Neural progenitor cell (in vitro differentiated cells): ENCODE results near the gene SIVA1. TPM values are rescaled to one million over a fixed set of nuclear protein-coding genes. Genes with fewer than 3 reads are reported as not detected.

Source experiments
- DNase-seq: peaks from one replicate; pipeline ENCODE4 v3.0.0-alpha.2; 2016; ENCODE audit warnings: low spot score
- H2AFZ ChIP-seq: fragments of 200-600 bp; sonication (generic); replicated peaks from 2 replicates; pipeline ENCODE4 v1.6.1; 2016; ENCODE audit warnings: antibody characterized with exemption
- H3F3A ChIP-seq: fragments of 200-600 bp; sonication (generic); 2 replicates; pipeline ENCODE4 v1.6.1; 2016; ENCODE audit warnings: antibody characterized with exemption, low read depth
- H3K27ac ChIP-seq: fragments of 200-600 bp; sonication (generic); 2 replicates; pipeline ENCODE4 v1.5.1; 2016; ENCODE audit warnings: mild to moderate bottlenecking
- H3K27me3 ChIP-seq: fragments of 200-600 bp; sonication (generic); 2 replicates; pipeline ENCODE4 v1.6.1; 2016; ENCODE audit warnings: mild to moderate bottlenecking, moderate library complexity
- H3K36me3 ChIP-seq: fragments of 200-600 bp; sonication (generic); 2 replicates; pipeline ENCODE4 v1.5.1; 2016
- H3K4me1 ChIP-seq: fragments of 200-600 bp; sonication (generic); 2 replicates; pipeline ENCODE4 v1.6.1; 2016; ENCODE audit warnings: mixed run types
- H3K4me2 ChIP-seq: fragments of 200-600 bp; sonication (generic); 2 replicates; pipeline ENCODE4 v1.6.1; 2016
- H3K4me3 ChIP-seq: fragments of 200-600 bp; sonication (generic); 2 replicates; pipeline ENCODE4 v1.5.1; 2016
- H3K79me2 ChIP-seq: fragments of 200-600 bp; sonication (generic); 2 replicates; pipeline ENCODE4 v1.6.1; 2016; ENCODE audit warnings: low read depth
- H3K9ac ChIP-seq: fragments of 200-600 bp; sonication (generic); 2 replicates; pipeline ENCODE4 v1.6.1; 2016
- H3K9me3 ChIP-seq: fragments of 200-600 bp; sonication (generic); 2 replicates; pipeline ENCODE4 v1.5.1; 2016; ENCODE audit warnings: low read depth
- H4K20me1 ChIP-seq: fragments of 200-600 bp; sonication (generic); 2 replicates; pipeline ENCODE4 v1.6.1; 2016; ENCODE audit warnings: low read depth
- H3K27ac Mint-ChIP-seq: 3 replicates; pipeline ENCODE4 v1.8.0; 2021; ENCODE audit warnings: mixed read lengths
- H3K27me3 Mint-ChIP-seq: 2 replicates; pipeline ENCODE4 v1.8.0; 2022; ENCODE audit warnings: low read depth, mild to moderate bottlenecking, inconsistent platforms, moderate library complexity, mixed read lengths; ENCODE audit not compliant: insufficient read depth
- H3K36me3 Mint-ChIP-seq: 3 replicates; pipeline ENCODE4 v1.8.0; 2021; ENCODE audit warnings: mixed read lengths
- H3K4me1 Mint-ChIP-seq: 3 replicates; pipeline ENCODE4 v1.8.0; 2021; ENCODE audit warnings: mixed read lengths
- H3K4me3 Mint-ChIP-seq: 3 replicates; pipeline ENCODE4 v1.8.0; 2021; ENCODE audit warnings: mild to moderate bottlenecking, moderate library complexity, mixed read lengths
- H3K9me3 Mint-ChIP-seq: 3 replicates; pipeline ENCODE4 v1.8.0; 2020; ENCODE audit warnings: mixed read lengths
- EZH2 ChIP-seq: fragments of 200-600 bp; sonication (generic); IDR thresholded peaks from 2 replicates; pipeline ENCODE4 v1.6.1; 2017; ENCODE audit warnings: antibody characterized with exemption, mild to moderate bottlenecking, moderate library complexity
- EZH2phosphoT487 ChIP-seq: fragments of 200-600 bp; sonication (generic); IDR thresholded peaks from 2 replicates; pipeline ENCODE4 v1.6.1; 2017; ENCODE audit warnings: antibody characterized with exemption
- total RNA-seq: library from RNA; depleted of rRNA; stranded (reverse); fragments of >200 nt; gene quantifications from 2 replicates; pipeline ENCODE4 v1.2.3, GENCODE V29; 2015; ENCODE audit warnings: low replicate concordance
- TF ChIP-seq, protein P1 (sequence below): fragments of 200-600 bp; sonication (generic); IDR thresholded peaks from 2 replicates; pipeline ENCODE4 v1.5.1; 2017; ENCODE audit warnings: antibody characterized with exemption, mild to moderate bottlenecking

The SIVA1 gene
- total RNA-seq, 1 donor from 2014 or later = 139 TPM

DNA sequence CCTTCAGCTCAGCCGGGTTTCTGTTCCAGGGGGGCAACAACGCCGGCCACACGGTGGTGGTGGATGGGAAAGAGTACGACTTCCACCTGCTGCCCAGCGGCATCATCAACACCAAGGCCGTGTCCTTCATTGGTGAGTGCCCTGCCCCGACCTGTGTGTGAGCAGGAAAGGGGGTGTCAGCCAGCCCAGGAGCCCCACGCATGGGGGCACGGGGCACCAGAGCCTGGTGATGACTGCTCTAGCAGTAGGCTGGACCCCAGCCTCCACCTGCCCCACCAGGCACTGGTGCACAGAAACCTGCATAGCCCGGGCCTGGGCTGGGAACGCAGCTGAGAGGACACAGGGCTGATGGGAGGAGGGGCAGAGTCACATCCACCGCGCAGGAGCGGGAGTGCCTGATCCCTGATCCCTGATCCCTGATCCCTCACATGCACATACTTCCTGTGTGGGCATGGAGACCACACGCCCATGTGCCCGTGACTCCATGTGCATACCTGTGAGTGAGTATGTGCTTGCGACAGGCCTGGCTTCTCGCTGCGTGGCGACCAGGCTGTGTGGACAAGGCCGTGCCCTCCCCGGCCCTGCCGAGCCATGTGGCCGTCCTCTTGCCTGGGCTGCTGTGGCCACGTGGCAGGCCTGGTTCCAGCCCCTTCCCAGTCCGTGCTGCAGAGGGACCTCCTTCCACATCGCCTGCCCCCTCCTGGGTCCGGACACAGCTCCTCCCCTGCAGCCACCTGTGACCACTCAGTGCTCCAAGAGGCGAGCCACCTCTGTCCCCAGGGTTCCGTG, 17.8 kb upstream of the SIVA1 start:
- peaks cover 6% of the 10 kb centered on the region for H3K4me1 Mint-ChIP-seq
- H3K9me3 ChIP-seq = no peaks in the 10 kb centered on the region
- peak overlapping the region; percentile 46 for H3K27ac Mint-ChIP-seq
- no peak overlapping the region for H2AFZ ChIP-seq
- H3K36me3 Mint-ChIP-seq = peaks cover 2% of the 10 kb centered on the region
- H3K4me3 ChIP-seq = no peak overlapping the region
- no peaks in the 10 kb centered on the region for H4K20me1 ChIP-seq
- H3K4me3 Mint-ChIP-seq = no peak overlapping the region
- H3K27me3 Mint-ChIP-seq = peaks cover 3% of the 10 kb centered on the region
- H3K4me2 ChIP-seq = no peak overlapping the region
- H3K9ac ChIP-seq = no peak overlapping the region
- H3K27ac ChIP-seq = no peak overlapping the region
- DNase-seq = no peak
- H3K9me3 Mint-ChIP-seq = no peaks in the 10 kb centered on the region
- TF ChIP-seq EZH2phosphoT487 = no peak
- TF ChIP-seq EZH2 = no peak
- TF ChIP-seq, protein P1, sequence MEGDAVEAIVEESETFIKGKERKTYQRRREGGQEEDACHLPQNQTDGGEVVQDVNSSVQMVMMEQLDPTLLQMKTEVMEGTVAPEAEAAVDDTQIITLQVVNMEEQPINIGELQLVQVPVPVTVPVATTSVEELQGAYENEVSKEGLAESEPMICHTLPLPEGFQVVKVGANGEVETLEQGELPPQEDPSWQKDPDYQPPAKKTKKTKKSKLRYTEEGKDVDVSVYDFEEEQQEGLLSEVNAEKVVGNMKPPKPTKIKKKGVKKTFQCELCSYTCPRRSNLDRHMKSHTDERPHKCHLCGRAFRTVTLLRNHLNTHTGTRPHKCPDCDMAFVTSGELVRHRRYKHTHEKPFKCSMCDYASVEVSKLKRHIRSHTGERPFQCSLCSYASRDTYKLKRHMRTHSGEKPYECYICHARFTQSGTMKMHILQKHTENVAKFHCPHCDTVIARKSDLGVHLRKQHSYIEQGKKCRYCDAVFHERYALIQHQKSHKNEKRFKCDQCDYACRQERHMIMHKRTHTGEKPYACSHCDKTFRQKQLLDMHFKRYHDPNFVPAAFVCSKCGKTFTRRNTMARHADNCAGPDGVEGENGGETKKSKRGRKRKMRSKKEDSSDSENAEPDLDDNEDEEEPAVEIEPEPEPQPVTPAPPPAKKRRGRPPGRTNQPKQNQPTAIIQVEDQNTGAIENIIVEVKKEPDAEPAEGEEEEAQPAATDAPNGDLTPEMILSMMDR = no peak
- H3K4me1 ChIP-seq = no peaks in the 10 kb centered on the region
- H3K36me3 ChIP-seq = no peaks in the 10 kb centered on the region
- H3K79me2 ChIP-seq = no peaks in the 10 kb centered on the region
- H3K27me3 ChIP-seq = no peaks in the 10 kb centered on the region
- no peaks in the 10 kb centered on the region for H3F3A ChIP-seq

DNA sequence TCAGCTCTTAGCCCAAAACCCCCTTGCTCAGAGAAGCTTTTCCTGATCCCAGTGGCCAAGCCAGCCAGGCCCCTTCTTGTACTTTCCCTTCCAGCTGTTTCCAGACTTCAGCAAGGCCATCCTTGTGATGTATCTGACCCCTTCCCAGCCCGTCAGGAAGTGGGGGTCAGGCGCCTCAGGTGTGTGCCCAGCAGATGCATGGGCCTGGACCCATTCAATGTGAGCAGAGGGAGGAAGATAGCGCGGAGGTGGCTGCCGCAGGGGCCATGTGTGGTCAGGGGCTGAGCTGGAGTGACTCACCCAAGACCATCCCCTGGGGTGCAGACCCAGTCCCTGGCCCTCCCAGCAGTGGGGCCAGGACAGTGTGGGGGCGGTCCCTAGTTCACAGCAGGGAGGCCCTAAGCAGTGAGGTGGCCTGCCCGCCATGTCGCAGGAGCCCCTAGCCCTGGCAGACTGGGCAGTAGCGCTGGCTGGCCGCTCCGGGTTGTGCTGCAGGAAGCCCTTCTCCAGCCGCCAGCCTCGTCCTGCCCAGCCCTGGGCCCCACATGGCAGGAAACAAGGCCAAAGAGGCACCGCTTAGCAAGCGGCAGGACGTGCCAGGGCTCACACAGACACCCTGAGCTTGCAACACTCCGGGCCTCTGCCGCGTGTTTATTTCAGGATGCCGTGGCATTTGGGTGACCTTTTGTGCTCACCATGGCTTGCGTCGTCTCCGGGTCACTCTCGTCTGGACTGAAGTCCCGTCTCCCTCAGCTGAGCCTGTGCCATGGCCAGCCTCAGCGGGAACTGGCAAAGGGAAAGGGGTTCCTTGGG, 16.9 kb upstream of the SIVA1 start:
- H3K9me3 ChIP-seq = no peaks in the 10 kb centered on the region
- no peaks in the 10 kb centered on the region for H3K36me3 ChIP-seq
- no peaks in the 10 kb centered on the region for H3K27me3 ChIP-seq
- Mint-ChIP-seq H3K27ac (peak overlapping the region; percentile 46), H3K4me3 (no peak overlapping the region), H3K4me1 (peaks cover 6% of the 10 kb centered on the region), H3K27me3 (peaks cover 3% of the 10 kb centered on the region), H3K9me3 (no peaks in the 10 kb centered on the region), H3K36me3 (peaks cover 3% of the 10 kb centered on the region)
- DNase-seq = no peak
- no peak overlapping the region for H2AFZ ChIP-seq
- H3K4me1 ChIP-seq = no peaks in the 10 kb centered on the region
- H3K27ac ChIP-seq = no peak overlapping the region
- H3K9ac ChIP-seq = no peak overlapping the region
- H3K4me2 ChIP-seq = no peak overlapping the region
- no peaks in the 10 kb centered on the region for H3F3A ChIP-seq
- no peaks in the 10 kb centered on the region for H4K20me1 ChIP-seq
- no peaks in the 10 kb centered on the region for H3K79me2 ChIP-seq
- TF ChIP-seq, protein P1 = no peak
- TF ChIP-seq EZH2phosphoT487 (no peak), EZH2 (no peak)
- no peak overlapping the region for H3K4me3 ChIP-seq

DNA sequence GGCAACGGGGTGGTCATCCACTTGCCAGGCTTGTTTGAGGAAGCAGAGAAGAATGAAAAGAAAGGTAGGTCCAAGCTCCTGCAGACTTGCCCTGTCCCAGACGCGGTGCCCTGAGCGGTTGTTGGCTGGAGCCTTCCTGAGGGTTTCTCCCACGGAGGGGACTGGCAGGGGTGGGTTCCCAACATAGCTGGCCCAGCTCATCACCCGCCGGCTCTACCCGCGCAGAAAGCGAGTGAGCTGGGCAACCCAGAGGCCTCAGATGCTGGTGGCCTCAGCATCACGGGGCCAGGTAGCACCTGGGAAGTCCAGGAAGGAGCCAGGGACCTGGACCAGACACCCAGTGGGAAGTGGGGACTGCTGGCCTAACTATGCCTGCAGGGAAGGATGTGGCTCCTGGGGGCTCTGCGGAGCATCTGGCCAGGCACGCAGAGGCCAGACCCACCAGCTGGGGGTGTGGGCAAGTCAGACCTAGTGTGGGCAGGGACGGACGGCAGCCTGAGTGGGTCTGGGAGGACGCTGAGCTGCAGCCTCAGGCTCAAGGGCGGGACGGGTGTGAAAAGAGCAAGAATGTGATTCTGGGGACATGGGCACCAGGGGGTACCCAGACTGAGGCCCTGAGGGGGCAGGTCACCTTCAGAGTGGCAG, 14.4 kb upstream of the SIVA1 start:
- Histone ChIP-seq H4K20me1 (no peaks in the 10 kb centered on the region), H3K4me3 (no peak overlapping the region), H3K9ac (no peak overlapping the region), H3K79me2 (no peaks in the 10 kb centered on the region), H3F3A (no peaks in the 10 kb centered on the region), H3K4me2 (no peak overlapping the region), H3K27ac (no peak overlapping the region), H3K27me3 (no peaks in the 10 kb centered on the region), H3K36me3 (no peaks in the 10 kb centered on the region), H3K4me1 (no peaks in the 10 kb centered on the region), H3K9me3 (no peaks in the 10 kb centered on the region), H2AFZ (no peak overlapping the region)
- peaks cover 14% of the 10 kb centered on the region for H3K4me1 Mint-ChIP-seq
- TF ChIP-seq EZH2phosphoT487 = no peak
- TF ChIP-seq, protein P1 = no peak
- TF ChIP-seq EZH2 = no peak
- peaks cover 6% of the 10 kb centered on the region for H3K27me3 Mint-ChIP-seq
- no peak for DNase-seq
- no peak overlapping the region for H3K4me3 Mint-ChIP-seq
- no peaks in the 10 kb centered on the region for H3K9me3 Mint-ChIP-seq
- H3K36me3 Mint-ChIP-seq = peaks cover 6% of the 10 kb centered on the region
- H3K27ac Mint-ChIP-seq = peak overlapping the region; percentile 63
